Lower leg skin (tissue), 3 donors: ENCODE data around the gene MS4A4E.

Source experiments
- POLR2A ChIP-seq, 2 donors: fragments of 450-650 bp; IDR thresholded peaks; one replicate each; pipeline ENCODE4 v1.6.1; 2016 to 2017; ENCODE audit warnings: antibody characterized with exemption in 2 of 2, mild to moderate bottlenecking in 1 of 2, moderate library complexity in 1 of 2
- TF ChIP-seq, protein P1 (sequence below), 3 donors: fragments of 450-650 bp; IDR thresholded peaks; one replicate each; pipeline ENCODE4 v1.5.1; 2016; ENCODE audit warnings: antibody characterized with exemption in 3 of 3, mild to moderate bottlenecking in 3 of 3, moderate library complexity in 2 of 3

DNA sequence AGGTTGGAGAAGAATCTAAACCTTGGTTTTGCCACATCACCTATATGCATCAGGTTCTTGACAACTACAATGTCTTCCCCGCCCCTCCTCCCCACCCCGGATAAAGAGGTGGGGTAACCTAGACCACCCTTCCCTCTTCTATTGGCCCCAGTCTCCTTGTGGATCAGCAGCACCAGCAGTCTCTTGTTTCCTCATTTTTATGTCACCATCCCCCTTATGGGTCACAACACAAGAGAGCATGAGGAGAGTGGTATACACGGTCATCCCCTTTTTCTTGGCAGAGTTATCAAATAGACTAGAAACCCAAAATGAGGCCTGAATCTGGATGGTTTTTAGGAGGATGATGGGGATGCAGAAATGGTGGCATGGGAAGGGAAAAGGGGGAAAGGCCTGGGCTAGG, 1.2 kb downstream of the MS4A4E start:
- TF ChIP-seq, protein P1, sequence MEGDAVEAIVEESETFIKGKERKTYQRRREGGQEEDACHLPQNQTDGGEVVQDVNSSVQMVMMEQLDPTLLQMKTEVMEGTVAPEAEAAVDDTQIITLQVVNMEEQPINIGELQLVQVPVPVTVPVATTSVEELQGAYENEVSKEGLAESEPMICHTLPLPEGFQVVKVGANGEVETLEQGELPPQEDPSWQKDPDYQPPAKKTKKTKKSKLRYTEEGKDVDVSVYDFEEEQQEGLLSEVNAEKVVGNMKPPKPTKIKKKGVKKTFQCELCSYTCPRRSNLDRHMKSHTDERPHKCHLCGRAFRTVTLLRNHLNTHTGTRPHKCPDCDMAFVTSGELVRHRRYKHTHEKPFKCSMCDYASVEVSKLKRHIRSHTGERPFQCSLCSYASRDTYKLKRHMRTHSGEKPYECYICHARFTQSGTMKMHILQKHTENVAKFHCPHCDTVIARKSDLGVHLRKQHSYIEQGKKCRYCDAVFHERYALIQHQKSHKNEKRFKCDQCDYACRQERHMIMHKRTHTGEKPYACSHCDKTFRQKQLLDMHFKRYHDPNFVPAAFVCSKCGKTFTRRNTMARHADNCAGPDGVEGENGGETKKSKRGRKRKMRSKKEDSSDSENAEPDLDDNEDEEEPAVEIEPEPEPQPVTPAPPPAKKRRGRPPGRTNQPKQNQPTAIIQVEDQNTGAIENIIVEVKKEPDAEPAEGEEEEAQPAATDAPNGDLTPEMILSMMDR (IDR thresholded peaks at IDR 0.05) = no peak
- no peak for TF ChIP-seq POLR2A (IDR thresholded peaks at IDR 0.05)
